ENCODE measurements around the gene C16orf82. TPM values are rescaled to one million over a fixed set of nuclear protein-coding genes. Genes with fewer than 3 reads are reported as not detected.

C16orf82 gene
- total and polyA plus RNA-seq, 4 donors, result not detected

DNA sequence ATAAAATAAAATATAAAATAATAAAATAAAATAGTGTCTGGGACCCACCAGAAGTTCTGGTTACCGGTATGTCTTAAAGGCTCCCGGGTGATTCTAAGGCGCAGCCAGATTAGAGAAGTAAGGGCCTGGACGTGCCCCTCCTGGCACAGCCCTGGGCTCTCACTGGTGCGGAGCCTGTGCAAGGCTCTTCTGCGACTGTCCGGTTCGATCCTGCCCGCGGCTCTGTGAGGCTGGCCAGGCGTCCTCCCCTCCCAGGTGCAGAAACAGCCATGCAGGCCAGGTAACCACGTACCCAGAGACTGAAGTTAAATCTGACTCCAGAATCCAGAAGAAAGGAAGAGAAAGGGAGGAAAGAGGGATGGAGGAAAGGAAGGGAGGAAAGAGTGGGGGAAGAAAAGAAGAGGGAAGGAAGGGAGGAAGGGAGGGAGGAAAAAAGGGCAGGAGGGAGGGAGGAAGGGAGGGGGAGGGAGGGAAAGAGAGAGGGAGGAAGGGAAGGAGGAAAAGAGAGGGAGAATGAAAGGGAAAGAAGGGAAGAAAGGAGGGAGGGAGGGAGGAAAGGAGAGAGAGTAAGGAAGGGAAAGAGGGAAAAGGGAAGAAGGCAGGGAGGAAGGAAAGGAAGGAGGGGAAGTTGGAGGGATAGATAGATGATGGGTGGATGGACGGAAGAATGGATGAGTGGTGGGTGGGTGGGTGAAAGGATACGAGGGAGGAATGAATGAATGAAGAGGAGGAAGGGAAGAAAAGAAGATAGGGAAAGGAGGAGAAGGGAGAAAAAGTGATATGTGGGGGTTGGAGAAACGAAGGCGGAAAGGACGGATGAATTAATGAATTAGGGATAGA is 42.3 kb downstream of the C16orf82 start:
- WGBS, result 70% methylated on average over 17 of the region's 17 CpGs
- DNase-seq (ENCODE audit: low spot score), result peak; percentile 20

DNA sequence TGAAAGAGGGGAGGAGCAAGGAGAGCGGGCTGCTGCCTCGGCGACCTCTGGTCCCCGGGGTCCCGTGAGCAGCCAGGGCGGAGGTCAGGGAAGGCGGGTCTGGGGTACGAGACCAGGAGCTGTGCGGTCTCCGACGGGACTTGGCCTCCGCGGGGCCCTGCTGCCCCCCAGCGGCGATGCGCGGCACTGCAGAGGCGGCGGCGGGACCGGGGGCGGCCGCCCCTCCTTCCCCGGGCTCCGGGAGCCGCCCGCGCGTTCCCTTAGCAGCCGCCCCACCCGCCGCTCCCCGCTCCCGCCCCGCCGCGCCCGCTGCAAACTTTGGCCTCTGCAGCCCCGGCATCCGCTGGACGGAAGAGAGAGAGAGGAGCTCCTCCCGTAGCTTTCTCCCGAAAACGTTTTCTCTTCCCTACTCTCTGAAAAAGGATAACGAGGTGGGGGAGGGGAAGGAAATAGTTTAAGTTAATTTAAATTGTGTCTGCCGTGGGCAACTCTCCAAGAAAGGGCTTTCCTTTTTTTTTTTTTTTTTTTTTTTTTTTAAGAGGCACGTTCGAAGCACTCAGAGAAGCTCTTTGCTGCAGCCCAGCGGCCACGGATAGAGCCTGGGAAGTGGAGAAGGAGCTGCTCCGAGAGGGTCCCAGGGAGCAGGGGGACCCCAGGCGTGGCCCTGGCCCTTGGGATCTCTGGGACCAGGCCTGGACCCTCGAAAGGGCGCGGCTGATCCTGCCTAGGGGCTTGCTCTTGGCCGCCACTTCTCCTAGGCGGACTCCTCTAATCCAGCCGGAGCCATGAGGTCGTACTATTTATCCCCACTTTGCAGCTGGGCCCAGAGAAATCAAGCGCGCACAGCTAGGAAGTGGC is 43.2 kb downstream of the C16orf82 start:
- peaks cover 0 to 3% (median 1%) of the 10 kb centered on the region in 4 donors for H3K4me1 ChIP-seq (ENCODE audit: control insufficient read depth in 4 of 4, insufficient read depth in 4 of 4, low read length in 3 of 4)
- H3K9ac ChIP-seq (ENCODE audit: low read depth in 1 of 2, low read length in 2 of 2), result no peak overlapping the region
- H3K9me3 ChIP-seq (ENCODE audit: control insufficient read depth in 4 of 4, low read length in 3 of 4), result no peaks in the 10 kb centered on the region
- H3K36me3 ChIP-seq (ENCODE audit: control insufficient read depth in 4 of 4, insufficient read depth in 3 of 4, low read depth in 1 of 4, low read length in 3 of 4), result no peaks in the 10 kb centered on the region
- 9% methylated on average over 61 of the region's 61 CpGs for WGBS
- H3K27ac ChIP-seq (ENCODE audit: low read depth in 1 of 2, low read length in 2 of 2), result peak overlapping the region in 1 of 2 donors; percentile 12
- DNase-seq (ENCODE audit: low spot score), result peak; percentile 81
- peak overlapping the region in 1 of 3 donors; percentile 28 for H3K4me3 ChIP-seq (ENCODE audit: low read depth in 1 of 3, low read length in 3 of 3)
- TF ChIP-seq, protein P1, sequence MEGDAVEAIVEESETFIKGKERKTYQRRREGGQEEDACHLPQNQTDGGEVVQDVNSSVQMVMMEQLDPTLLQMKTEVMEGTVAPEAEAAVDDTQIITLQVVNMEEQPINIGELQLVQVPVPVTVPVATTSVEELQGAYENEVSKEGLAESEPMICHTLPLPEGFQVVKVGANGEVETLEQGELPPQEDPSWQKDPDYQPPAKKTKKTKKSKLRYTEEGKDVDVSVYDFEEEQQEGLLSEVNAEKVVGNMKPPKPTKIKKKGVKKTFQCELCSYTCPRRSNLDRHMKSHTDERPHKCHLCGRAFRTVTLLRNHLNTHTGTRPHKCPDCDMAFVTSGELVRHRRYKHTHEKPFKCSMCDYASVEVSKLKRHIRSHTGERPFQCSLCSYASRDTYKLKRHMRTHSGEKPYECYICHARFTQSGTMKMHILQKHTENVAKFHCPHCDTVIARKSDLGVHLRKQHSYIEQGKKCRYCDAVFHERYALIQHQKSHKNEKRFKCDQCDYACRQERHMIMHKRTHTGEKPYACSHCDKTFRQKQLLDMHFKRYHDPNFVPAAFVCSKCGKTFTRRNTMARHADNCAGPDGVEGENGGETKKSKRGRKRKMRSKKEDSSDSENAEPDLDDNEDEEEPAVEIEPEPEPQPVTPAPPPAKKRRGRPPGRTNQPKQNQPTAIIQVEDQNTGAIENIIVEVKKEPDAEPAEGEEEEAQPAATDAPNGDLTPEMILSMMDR (IDR thresholded peaks at IDR 0.05; ENCODE audit: low read depth, low read length, missing input control), result peak; percentile 78
- no peak for TF ChIP-seq GABPA (IDR thresholded peaks at IDR 0.05 in 1 of 2, conservative IDR thresholded peaks at IDR 0.05 in 1 of 2)
- peak; percentile 45 to 66 for TF ChIP-seq RAD21 (IDR thresholded peaks at IDR 0.05)
- peak; percentile 70 for TF ChIP-seq NR2F2 (IDR thresholded peaks at IDR 0.05)
- no peak for TF ChIP-seq RXRA (IDR thresholded peaks at IDR 0.05)
- TF ChIP-seq, protein P2, sequence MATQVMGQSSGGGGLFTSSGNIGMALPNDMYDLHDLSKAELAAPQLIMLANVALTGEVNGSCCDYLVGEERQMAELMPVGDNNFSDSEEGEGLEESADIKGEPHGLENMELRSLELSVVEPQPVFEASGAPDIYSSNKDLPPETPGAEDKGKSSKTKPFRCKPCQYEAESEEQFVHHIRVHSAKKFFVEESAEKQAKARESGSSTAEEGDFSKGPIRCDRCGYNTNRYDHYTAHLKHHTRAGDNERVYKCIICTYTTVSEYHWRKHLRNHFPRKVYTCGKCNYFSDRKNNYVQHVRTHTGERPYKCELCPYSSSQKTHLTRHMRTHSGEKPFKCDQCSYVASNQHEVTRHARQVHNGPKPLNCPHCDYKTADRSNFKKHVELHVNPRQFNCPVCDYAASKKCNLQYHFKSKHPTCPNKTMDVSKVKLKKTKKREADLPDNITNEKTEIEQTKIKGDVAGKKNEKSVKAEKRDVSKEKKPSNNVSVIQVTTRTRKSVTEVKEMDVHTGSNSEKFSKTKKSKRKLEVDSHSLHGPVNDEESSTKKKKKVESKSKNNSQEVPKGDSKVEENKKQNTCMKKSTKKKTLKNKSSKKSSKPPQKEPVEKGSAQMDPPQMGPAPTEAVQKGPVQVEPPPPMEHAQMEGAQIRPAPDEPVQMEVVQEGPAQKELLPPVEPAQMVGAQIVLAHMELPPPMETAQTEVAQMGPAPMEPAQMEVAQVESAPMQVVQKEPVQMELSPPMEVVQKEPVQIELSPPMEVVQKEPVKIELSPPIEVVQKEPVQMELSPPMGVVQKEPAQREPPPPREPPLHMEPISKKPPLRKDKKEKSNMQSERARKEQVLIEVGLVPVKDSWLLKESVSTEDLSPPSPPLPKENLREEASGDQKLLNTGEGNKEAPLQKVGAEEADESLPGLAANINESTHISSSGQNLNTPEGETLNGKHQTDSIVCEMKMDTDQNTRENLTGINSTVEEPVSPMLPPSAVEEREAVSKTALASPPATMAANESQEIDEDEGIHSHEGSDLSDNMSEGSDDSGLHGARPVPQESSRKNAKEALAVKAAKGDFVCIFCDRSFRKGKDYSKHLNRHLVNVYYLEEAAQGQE (IDR thresholded peaks at IDR 0.05), result no peak
- TF ChIP-seq, protein P3, sequence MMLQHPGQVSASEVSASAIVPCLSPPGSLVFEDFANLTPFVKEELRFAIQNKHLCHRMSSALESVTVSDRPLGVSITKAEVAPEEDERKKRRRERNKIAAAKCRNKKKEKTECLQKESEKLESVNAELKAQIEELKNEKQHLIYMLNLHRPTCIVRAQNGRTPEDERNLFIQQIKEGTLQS (IDR thresholded peaks at IDR 0.05), result no peak
- no peaks in the 10 kb centered on the region for H3K27me3 ChIP-seq (ENCODE audit: control insufficient read depth in 4 of 4, insufficient read depth in 4 of 4, low read length in 3 of 4)

More for the DNA sequence above, 42.3 kb downstream of the C16orf82 start:
- peaks cover 0 to under 1% (median 0%) of the 10 kb centered on the region in 4 donors for H3K9me3 ChIP-seq (ENCODE audit: control insufficient read depth in 4 of 4, low read length in 3 of 4)
- H3K36me3 ChIP-seq (ENCODE audit: control insufficient read depth in 4 of 4, insufficient read depth in 3 of 4, low read depth in 1 of 4, low read length in 3 of 4), result no peaks in the 10 kb centered on the region
- no peaks in the 10 kb centered on the region for H3K27me3 ChIP-seq (ENCODE audit: control insufficient read depth in 4 of 4, insufficient read depth in 4 of 4, low read length in 3 of 4)
- TF ChIP-seq FOXA2 (IDR thresholded peaks at IDR 0.05), result no peak
- no peak for TF ChIP-seq GABPA (IDR thresholded peaks at IDR 0.05 in 1 of 2, conservative IDR thresholded peaks at IDR 0.05 in 1 of 2)
- no peak for TF ChIP-seq HNF4G (IDR thresholded peaks at IDR 0.05)
- TF ChIP-seq TAF1 (conservative IDR thresholded peaks at IDR 0.05), result no peak
- TF ChIP-seq, protein P1 (IDR thresholded peaks at IDR 0.05; ENCODE audit: low read depth, low read length, missing input control), result no peak
- TF ChIP-seq, protein P4, sequence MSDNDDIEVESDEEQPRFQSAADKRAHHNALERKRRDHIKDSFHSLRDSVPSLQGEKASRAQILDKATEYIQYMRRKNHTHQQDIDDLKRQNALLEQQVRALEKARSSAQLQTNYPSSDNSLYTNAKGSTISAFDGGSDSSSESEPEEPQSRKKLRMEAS (IDR thresholded peaks at IDR 0.05), result no peak
- TF ChIP-seq, protein P5, sequence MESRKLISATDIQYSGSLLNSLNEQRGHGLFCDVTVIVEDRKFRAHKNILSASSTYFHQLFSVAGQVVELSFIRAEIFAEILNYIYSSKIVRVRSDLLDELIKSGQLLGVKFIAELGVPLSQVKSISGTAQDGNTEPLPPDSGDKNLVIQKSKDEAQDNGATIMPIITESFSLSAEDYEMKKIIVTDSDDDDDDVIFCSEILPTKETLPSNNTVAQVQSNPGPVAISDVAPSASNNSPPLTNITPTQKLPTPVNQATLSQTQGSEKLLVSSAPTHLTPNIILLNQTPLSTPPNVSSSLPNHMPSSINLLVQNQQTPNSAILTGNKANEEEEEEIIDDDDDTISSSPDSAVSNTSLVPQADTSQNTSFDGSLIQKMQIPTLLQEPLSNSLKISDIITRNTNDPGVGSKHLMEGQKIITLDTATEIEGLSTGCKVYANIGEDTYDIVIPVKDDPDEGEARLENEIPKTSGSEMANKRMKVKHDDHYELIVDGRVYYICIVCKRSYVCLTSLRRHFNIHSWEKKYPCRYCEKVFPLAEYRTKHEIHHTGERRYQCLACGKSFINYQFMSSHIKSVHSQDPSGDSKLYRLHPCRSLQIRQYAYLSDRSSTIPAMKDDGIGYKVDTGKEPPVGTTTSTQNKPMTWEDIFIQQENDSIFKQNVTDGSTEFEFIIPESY (IDR thresholded peaks at IDR 0.05), result no peak
- no peak for TF ChIP-seq EGR1 (IDR thresholded peaks at IDR 0.05; ENCODE audit: low read depth in 2 of 2)
- no peak for TF ChIP-seq YY1 (IDR thresholded peaks at IDR 0.05)
- H3K9ac ChIP-seq (ENCODE audit: low read depth in 1 of 2, low read length in 2 of 2), result no peak overlapping the region
- H3K4me1 ChIP-seq (ENCODE audit: control insufficient read depth in 4 of 4, insufficient read depth in 4 of 4, low read length in 3 of 4), result peaks cover 0 to 3% (median 1%) of the 10 kb centered on the region in 4 donors
- H3K4me3 ChIP-seq (ENCODE audit: low read depth in 1 of 3, low read length in 3 of 3), result peak overlapping the region in 1 of 3 donors; percentile 28
- H3K27ac ChIP-seq (ENCODE audit: low read depth in 1 of 2, low read length in 2 of 2), result peak overlapping the region in 1 of 2 donors; percentile 12
